Measurements from ENCODE around the gene EIF2AK3.

EIF2AK3 gene

GRCh38 chr2:88521445-88522073, 105.7 kb downstream of the EIF2AK3 start:
- no peak for DNase-seq
- no peaks in the 10 kb centered on the region for H3K9me3 Mint-ChIP-seq
- no peak overlapping the region for H3K27ac Mint-ChIP-seq
- no peak for TF ChIP-seq CTCF (IDR thresholded peaks at IDR 0.05)
- no peak overlapping the region for H3K4me3 Mint-ChIP-seq
- no peaks in the 10 kb centered on the region for H3K36me3 Mint-ChIP-seq (ENCODE audit: low read depth)
- H3K27me3 Mint-ChIP-seq (ENCODE audit: low read depth, poor library complexity) = peaks cover 4% of the 10 kb centered on the region
- H3K4me1 Mint-ChIP-seq = peaks cover 5% of the 10 kb centered on the region

GRCh38 chr2:88517759-88518201, 109.5 kb downstream of the EIF2AK3 start:
- TF ChIP-seq CTCF (IDR thresholded peaks at IDR 0.05) = no peak
- Mint-ChIP-seq H3K4me1 (peaks cover 5% of the 10 kb centered on the region), H3K27me3 (ENCODE audit: low read depth, poor library complexity) (peaks cover 3% of the 10 kb centered on the region), H3K36me3 (ENCODE audit: low read depth) (no peaks in the 10 kb centered on the region), H3K9me3 (peaks cover 4% of the 10 kb centered on the region), H3K27ac (no peak overlapping the region), H3K4me3 (no peak overlapping the region)
- DNase-seq = no peak
